ENCODE data around the gene CCDC192.
"Not testable (repeated sequence)": the region's sequence is repeated elsewhere in the genome, so short reads cannot be mapped to it uniquely, and the experiment has no call there.

Gene CCDC192

GRCh38 chr5:127702926-127703561, at the start of gene CCDC192:
TSS of gene CCDC192 (plus strand) at chr5:127703391. CDS start at chr5:127703446, 55 bp downstream.
- no peak for DNase-seq (ENCODE audit: extremely low read depth in 1 of 2, low read depth in 1 of 2)

- DNase-seq (ENCODE audit: extremely low read depth in 1 of 2, low read depth in 1 of 2), result no peak
Observed at GRCh38 chr5:127656825-127657224, 46.4 kb upstream of the CCDC192 start.

- no peak for DNase-seq (ENCODE audit: extremely low read depth in 1 of 2, low read depth in 1 of 2)
Observed at GRCh38 chr5:127660047-127660733, 43.0 kb upstream of the CCDC192 start.

DNA sequence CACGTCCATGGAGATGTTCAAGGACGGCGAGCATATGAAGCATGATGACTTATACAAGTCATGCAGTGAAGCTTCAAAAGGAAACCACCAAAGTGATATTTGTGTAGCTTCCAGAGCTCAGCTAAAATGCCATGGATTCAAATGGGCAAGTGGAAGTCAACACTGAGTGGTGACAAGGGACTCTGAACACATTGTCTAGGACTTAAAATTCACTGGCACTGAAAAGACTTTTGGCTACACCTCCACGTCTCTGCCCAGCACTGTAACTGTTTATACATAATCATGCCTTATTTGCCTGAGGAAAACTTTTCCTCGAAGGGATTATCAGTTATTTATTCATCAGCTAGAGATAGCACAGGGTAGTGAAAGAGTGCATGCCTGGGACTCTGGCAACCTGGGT, 39.1 kb upstream of the CCDC192 start:
- DNase-seq (ENCODE audit: extremely low read depth in 1 of 2, low read depth in 1 of 2), result no peak

DNA sequence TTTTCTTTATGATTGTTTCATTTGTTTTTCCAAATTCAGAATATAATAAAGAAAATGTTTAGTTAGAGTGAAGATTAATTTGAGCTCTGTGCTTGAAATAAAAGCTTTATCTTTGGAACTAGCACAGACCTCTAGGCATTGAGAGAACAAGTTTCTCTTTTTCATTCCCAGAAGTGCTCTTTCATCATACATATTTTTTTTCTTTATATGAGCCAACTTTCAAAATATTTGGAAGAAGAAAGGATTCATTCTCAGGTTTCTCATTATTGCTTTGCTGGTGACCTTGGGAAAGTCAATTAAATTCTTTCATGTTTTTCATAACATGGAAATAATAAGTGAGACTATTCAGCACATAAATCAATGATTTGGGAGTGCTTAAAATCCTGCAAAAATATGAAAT, 37.5 kb upstream of the CCDC192 start:
- DNase-seq (ENCODE audit: extremely low read depth in 1 of 2, low read depth in 1 of 2), result no peak

DNA sequence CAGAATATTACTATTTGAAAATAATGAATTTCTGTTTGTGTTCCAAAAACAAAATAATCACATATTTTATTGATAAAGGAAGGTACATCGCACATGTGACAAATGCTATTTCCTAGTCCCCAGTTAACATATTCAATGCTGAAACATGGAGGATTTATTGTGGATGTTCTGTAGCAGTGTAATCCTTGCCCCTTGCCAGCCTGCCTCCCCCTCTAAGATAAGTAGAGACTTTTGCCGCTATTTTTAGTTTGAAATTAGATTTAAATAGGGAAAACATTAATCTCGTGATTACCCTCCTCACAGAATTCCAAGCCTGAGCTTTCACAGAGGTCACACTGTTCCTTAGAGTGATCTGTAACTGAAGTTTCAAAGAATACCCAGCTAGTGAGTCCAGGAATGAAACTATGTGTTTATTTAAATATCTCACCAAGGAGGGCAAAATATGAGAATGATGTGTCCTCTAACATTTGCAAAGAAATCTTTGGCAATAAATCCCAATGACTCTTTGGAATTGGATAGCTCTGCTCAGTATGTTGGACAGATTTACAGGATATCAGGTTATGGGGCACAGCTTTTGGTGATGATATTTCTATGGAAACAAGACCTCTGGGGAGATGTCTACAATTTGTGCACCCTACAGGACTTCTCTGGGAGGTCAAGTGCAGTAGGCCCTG, 37.0 kb upstream of the CCDC192 start:
- DNase-seq (ENCODE audit: extremely low read depth in 1 of 2, low read depth in 1 of 2), result no peak

GRCh38 chr5:127667926-127668325, 35.3 kb upstream of the CCDC192 start:
- DNase-seq (ENCODE audit: extremely low read depth in 1 of 2, low read depth in 1 of 2), result no peak

DNA sequence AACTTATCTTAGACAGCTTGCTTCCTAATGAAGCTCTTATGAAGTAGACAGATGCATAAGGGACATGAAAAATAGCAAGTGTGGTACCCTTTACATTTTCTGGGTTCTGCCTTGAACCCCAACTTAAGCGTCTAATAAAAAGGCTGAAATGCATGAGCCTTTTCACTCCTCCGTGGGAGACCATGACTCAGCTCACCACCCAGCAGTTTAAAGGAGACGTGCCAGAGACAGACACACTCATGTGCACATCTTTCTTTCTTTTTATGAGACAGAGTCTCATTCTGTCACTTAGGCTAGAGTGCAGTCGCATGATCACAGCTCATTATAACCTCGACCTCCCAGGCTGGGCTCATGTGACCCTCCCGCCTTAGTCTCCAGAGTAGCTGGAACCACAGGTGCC, 32.0 kb upstream of the CCDC192 start:
- no peak for DNase-seq (ENCODE audit: extremely low read depth in 1 of 2, low read depth in 1 of 2)

DNA sequence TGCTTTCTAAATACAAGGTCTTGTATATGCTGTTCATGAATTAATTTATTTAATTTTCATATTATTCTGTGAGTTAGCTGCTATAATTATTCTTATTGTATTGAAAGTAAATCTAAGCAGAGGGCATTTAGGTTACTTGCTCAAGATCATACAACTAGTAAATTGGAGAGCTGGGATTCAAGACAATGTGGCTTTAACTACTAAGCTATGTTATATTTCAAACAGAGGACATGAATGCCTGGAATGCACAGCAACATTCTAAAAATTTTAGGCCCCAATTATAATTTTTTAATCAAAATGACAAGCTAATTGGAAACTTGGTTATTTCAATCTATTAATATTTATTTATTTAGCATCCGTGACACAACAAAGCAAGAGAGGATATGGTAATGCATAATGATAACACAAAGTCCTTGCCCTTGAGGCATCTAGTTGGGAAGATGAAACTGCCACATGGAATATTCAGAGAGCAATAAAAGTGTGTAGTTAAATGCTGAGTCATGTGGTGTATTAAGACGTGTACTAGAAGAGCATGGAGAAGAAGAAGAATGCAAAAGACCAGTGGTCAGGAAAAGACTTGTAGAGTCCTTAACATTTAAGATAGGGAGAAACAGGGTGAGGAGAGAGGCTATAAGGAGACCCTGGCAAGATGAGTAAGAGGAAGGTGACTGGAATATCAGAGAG, 29.9 kb upstream of the CCDC192 start:
- no peak for DNase-seq (ENCODE audit: extremely low read depth in 1 of 2, low read depth in 1 of 2)

GRCh38 chr5:127676951-127677350, 26.2 kb upstream of the CCDC192 start:
- not testable (repeated sequence) for DNase-seq (ENCODE audit: extremely low read depth in 1 of 2, low read depth in 1 of 2)

DNA sequence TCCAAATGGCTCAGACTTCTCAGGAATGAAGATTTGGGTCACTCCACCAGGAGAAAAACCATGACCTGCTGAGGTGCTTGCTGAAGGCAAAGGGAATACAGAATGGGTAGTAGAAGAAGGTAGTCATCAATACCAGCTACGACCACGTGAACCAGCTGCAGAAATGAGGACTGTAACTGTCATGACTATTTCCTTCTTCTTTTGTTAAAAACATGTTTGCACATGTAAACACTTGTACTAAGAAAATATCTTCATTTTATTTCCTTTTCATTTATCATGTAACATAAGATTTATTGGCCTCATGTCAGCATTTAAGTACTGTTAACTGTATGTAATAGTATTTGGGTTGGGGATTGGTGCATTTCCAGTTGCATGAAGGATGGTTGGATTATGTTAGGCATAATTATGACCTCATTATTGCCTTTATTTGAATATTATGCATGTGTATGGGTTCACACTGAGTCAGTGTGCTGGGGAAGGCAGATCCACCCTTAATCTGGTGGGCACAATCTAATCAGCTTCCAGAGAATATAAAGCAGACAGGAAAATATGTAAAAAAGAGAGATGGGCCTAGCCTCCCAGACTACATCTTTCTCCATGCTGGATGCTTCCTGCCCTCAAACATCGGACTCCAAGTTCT, 23.4 kb upstream of the CCDC192 start:
- not testable (repeated sequence) for DNase-seq (ENCODE audit: extremely low read depth in 1 of 2, low read depth in 1 of 2)

DNA sequence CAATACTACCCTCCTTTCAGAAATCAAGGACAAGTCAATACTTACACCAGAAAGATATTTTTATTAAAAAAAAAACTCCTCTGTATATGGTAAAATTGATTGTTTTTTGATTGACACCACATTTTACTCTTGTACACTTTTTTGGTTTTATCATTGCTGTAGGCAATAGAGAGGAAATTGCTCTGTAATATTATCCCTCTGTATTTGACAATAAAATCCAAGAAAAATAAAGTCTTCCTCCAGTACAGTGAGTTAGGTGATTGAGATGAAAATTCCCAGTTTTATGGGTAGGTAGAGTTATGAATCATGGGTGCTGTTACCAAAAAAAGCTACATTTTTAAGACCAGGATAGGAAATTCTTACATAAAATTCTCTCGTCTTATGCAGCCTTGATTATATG, 22.6 kb upstream of the CCDC192 start:
- DNase-seq (ENCODE audit: extremely low read depth in 1 of 2, low read depth in 1 of 2), result no peak

- no peak for DNase-seq (ENCODE audit: extremely low read depth in 1 of 2, low read depth in 1 of 2)
Observed at GRCh38 chr5:127683008-127683407, 20.2 kb upstream of the CCDC192 start.

- no peak for DNase-seq (ENCODE audit: extremely low read depth in 1 of 2, low read depth in 1 of 2)
Observed at GRCh38 chr5:127684726-127685467, 18.3 kb upstream of the CCDC192 start.

DNA sequence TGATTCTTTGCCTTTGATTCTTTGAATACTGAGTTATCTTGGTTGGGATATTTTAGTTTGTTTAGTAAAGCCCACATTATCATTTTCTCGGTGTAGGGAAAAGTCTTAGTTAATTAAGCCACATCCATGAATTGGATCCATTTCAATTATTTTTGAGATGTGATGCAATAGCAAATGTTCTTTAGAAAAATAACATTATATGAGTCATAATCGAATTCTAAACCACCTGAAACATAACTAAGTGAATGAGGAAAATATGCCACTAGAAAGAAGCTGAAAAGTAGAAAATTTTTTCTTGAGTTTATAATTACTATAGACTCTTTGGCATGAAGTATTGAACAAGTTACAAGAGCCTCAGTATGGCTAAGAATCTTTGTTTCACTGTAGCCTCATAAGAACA, 17.5 kb upstream of the CCDC192 start:
- no peak for DNase-seq (ENCODE audit: extremely low read depth in 1 of 2, low read depth in 1 of 2)

GRCh38 chr5:127686424-127686823, 16.8 kb upstream of the CCDC192 start:
- DNase-seq (ENCODE audit: extremely low read depth in 1 of 2, low read depth in 1 of 2), result no peak

DNA sequence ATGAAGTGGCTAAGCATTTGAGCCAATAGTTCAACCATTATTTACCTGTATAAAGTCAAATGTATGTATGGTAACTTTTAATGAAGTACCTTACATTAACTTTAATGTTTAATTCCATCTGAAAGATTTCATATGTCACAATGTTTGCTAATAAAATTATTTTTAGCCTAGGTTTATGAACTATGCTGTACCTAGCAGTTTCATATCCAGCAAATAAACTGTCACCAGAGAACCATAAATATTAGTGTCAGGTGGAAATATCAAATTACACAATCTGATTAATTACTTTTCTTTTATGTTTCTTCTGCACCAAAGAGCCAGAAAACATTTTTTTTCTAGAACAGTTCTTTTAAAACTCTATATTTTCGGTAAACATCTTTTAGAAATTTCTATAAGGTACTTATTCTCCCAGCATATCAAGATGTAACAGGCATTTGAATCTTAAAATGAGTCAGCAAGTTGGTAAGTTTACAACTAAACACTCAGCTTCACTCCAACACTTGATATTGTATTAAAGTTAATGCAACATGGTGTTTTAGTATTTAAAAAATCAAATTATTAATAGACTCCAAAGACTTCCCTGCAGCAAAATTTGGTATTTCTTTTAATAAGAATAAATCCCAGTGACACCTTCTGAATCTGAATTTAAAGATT, 8.5 kb upstream of the CCDC192 start:
- DNase-seq (ENCODE audit: extremely low read depth in 1 of 2, low read depth in 1 of 2), result no peak

DNA sequence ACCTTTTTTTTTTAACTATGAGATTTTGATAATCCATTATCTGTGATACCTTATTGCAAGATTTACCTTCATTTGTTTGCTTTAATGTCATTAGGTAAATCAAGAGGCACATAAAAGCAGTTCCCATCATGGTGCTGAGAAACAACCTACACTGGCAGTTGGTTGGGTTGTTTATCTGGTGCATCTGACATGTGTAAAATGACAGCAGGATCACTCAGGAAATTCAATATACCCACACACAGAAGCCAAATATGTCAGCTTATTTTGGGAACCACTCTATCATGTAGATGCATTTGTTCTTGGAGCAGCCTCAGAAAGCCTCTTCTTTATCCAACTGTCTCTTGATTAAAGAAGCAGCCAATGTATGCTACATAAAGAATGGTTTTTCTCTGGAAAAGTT, 7.8 kb upstream of the CCDC192 start:
- no peak for DNase-seq (ENCODE audit: extremely low read depth in 1 of 2, low read depth in 1 of 2)

DNA sequence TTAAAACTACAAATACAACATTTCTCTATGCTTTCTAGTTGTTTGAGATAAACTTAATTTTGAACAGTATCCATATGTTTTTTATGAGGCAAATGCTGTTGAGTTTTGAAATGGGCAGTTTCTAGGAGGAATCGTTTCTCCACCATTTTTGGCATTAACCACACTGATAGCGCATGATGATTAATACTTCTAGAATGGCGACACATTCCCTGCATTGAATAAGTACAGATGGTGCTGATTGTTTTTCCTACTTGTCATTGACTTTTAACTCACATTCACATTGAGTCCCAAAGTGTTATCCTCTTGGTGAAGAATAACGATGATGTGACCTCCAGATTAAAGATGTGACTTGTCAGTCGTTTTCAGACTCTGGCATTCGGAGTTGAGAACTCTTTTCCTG, 6.5 kb upstream of the CCDC192 start:
- no peak for DNase-seq (ENCODE audit: extremely low read depth in 1 of 2, low read depth in 1 of 2)
